ENCODE measurements around the gene PPT1.

DNA sequence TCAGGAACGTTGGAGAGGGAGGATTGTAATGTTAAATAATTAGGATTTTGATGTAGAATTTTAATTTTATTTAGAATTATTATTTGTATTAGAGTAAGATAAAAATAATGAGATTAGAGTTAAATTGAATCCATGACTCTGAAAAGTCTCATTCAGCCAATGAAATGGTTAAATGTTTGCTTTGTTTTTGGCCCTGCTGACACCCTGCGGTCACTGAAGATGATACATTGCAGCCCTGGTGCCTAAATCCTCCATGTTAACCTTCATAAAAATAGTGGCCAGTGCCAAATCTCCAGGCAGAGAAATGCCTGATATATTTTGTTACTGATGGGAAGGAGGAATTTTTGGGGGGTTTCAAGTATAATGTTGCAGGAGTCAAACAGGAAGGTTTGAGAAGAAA, 36.8 kb upstream of the PPT1 start:
- TF ChIP-seq KDM1A (IDR thresholded peaks at IDR 0.05; ENCODE audit: borderline replicate concordance, low read length) (no peak), EP300 (IDR thresholded peaks at IDR 0.05; ENCODE audit: borderline replicate concordance in 1 of 2, low read depth in 2 of 2, low read length in 2 of 2) (no peak), POLR2A (IDR thresholded peaks at IDR 0.05; ENCODE audit: control extremely low read depth in 1 of 2, low read depth in 2 of 2, low read length in 2 of 2) (no peak), SIRT6 (IDR thresholded peaks at IDR 0.05; ENCODE audit: low read length) (no peak), GABPA (IDR thresholded peaks at IDR 0.05; ENCODE audit: borderline replicate concordance, insufficient read depth, low read length) (no peak), ZNF274 (IDR thresholded peaks at IDR 0.05; ENCODE audit: borderline replicate concordance, extremely low read depth, low read length) (no peak), HDAC2 (IDR thresholded peaks at IDR 0.05; ENCODE audit: borderline replicate concordance in 1 of 2, low read depth in 2 of 2, low read length in 2 of 2) (no peak), SUZ12 (IDR thresholded peaks at IDR 0.05; ENCODE audit: low read length) (no peak), EZH2 (IDR thresholded peaks at IDR 0.05; ENCODE audit: low read depth, low read length, severe bottlenecking) (no peak), CHD2 (IDR thresholded peaks at IDR 0.05; ENCODE audit: low read length) (no peak)
- TF ChIP-seq, protein P1, sequence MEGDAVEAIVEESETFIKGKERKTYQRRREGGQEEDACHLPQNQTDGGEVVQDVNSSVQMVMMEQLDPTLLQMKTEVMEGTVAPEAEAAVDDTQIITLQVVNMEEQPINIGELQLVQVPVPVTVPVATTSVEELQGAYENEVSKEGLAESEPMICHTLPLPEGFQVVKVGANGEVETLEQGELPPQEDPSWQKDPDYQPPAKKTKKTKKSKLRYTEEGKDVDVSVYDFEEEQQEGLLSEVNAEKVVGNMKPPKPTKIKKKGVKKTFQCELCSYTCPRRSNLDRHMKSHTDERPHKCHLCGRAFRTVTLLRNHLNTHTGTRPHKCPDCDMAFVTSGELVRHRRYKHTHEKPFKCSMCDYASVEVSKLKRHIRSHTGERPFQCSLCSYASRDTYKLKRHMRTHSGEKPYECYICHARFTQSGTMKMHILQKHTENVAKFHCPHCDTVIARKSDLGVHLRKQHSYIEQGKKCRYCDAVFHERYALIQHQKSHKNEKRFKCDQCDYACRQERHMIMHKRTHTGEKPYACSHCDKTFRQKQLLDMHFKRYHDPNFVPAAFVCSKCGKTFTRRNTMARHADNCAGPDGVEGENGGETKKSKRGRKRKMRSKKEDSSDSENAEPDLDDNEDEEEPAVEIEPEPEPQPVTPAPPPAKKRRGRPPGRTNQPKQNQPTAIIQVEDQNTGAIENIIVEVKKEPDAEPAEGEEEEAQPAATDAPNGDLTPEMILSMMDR (IDR thresholded peaks at IDR 0.05; ENCODE audit: control extremely low read depth in 1 of 3, insufficient read depth in 1 of 3, low read depth in 1 of 3, low read length in 3 of 3): no peak

Measured in H1 (cell line).